H1 (cell line): ENCODE data around the gene MPHOSPH10. TPM values are rescaled to one million over a fixed set of nuclear protein-coding genes. Genes with fewer than 3 reads are reported as not detected.

Experiments
- POLR2A ChIP-seq, 2 experiments: IDR thresholded peaks; 1 replicate in 1 of 2; 2 replicates in 1 of 2; pipeline ENCODE4 v1.6.1; 2011; ENCODE audit warnings: low read depth in 2 of 2, low read length in 2 of 2, mild to moderate bottlenecking in 2 of 2; ENCODE audit errors: control extremely low read depth in 1 of 2
- RAD21 ChIP-seq, 2 experiments: IDR thresholded peaks in 1 of 2; conservative IDR thresholded peaks in 1 of 2; 2 replicates each; pipeline ENCODE4 v1.6.1; 2011; ENCODE audit warnings: low read depth in 2 of 2, low read length in 2 of 2, improper control_type of control experiment in 1 of 2, inconsistent platforms in 1 of 2, mild to moderate bottlenecking in 1 of 2, moderate library complexity in 1 of 2
- TAF7 ChIP-seq: optimal IDR thresholded peaks from 2 replicates; pipeline ENCODE3; 2011; ENCODE audit warnings: low read depth, mild to moderate bottlenecking, inconsistent platforms, low read length, moderate library complexity, borderline replicate concordance
- TBP ChIP-seq: IDR thresholded peaks from 2 replicates; pipeline ENCODE4 v1.6.1; 2011; ENCODE audit warnings: low read depth, low read length, improper control_type of control experiment
- polyA plus RNA-seq, 7 experiments: library from polyadenylated mRNA; depleted of rRNA in 3 of 7; stranded (reverse) in 5 of 7; unstranded in 2 of 7; fragments of >200 nt in 5 of 7; fragments of 200-250 nt in 2 of 7; gene quantifications; 1 replicate in 5 of 7; 2 replicates in 1 of 7; 4 replicates in 1 of 7; pipeline versions ENCODE4 v1.2.1 to v1.2.3, GENCODE V29; 2011 to 2013; ENCODE audit warnings: missing spikeins in 2 of 7, mixed read lengths in 2 of 7
- total RNA-seq: library from RNA; stranded (reverse); fragmentation: NEBNext Ultra II Directional; extraction: Animal tissue kit (Norgen Biotek cat#: 25700); gene quantifications from 2 replicates; pipeline ENCODE4 v1.2.1, GENCODE V29; 2021
- TF ChIP-seq, protein P1 (sequence below): IDR thresholded peaks from 2 replicates; pipeline ENCODE4 v1.6.1; 2012; ENCODE audit warnings: low read length, inconsistent platforms

The MPHOSPH10 gene
- total and polyA plus RNA-seq, 2 of the 8 experiments (the other 6 are each of a cell fraction or from before 2014, with no cell fraction given), result 4.5 to 39.1 TPM

- TF ChIP-seq TAF7 (no peak), RAD21 (IDR thresholded peaks at IDR 0.05 in 1 of 2, conservative IDR thresholded peaks at IDR 0.05 in 1 of 2; ENCODE audit: low read depth in 2 of 2, low read length in 2 of 2) (no peak), POLR2A (IDR thresholded peaks at IDR 0.05; ENCODE audit: control extremely low read depth in 1 of 2, low read depth in 2 of 2, low read length in 2 of 2) (no peak), TBP (no peak)
- TF ChIP-seq, protein P1, sequence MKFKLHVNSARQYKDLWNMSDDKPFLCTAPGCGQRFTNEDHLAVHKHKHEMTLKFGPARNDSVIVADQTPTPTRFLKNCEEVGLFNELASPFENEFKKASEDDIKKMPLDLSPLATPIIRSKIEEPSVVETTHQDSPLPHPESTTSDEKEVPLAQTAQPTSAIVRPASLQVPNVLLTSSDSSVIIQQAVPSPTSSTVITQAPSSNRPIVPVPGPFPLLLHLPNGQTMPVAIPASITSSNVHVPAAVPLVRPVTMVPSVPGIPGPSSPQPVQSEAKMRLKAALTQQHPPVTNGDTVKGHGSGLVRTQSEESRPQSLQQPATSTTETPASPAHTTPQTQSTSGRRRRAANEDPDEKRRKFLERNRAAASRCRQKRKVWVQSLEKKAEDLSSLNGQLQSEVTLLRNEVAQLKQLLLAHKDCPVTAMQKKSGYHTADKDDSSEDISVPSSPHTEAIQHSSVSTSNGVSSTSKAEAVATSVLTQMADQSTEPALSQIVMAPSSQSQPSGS, result no peak
Observed at GRCh38 chr2:71126957-71127356, 3.5 kb upstream of the MPHOSPH10 start (continued).
